ENCODE results near the gene ADAMTS19.

DNA sequence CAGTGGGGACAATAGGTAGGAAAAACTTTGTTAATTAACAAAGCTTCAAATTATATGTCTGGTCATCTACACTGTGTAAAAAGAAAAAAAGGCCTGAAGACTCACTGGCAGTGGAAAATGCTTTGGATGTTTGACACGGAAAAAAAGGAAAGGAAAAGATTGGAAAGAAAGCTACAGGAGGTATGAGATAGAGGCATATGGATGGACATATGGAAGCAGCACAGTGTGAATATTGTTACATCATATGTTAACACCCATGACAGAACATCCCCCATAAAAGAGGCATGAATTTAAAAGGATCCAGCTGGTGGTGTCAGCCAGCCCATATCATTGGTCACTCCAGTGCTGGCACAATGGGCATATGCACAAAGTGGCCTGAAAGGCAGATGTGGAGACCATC is 19.0 kb upstream of the ADAMTS19 start:
- TF ChIP-seq, protein P1, sequence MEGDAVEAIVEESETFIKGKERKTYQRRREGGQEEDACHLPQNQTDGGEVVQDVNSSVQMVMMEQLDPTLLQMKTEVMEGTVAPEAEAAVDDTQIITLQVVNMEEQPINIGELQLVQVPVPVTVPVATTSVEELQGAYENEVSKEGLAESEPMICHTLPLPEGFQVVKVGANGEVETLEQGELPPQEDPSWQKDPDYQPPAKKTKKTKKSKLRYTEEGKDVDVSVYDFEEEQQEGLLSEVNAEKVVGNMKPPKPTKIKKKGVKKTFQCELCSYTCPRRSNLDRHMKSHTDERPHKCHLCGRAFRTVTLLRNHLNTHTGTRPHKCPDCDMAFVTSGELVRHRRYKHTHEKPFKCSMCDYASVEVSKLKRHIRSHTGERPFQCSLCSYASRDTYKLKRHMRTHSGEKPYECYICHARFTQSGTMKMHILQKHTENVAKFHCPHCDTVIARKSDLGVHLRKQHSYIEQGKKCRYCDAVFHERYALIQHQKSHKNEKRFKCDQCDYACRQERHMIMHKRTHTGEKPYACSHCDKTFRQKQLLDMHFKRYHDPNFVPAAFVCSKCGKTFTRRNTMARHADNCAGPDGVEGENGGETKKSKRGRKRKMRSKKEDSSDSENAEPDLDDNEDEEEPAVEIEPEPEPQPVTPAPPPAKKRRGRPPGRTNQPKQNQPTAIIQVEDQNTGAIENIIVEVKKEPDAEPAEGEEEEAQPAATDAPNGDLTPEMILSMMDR (IDR thresholded peaks at IDR 0.05): no peak
- no peak for TF ChIP-seq POLR2A (IDR thresholded peaks at IDR 0.05)

All from ovary (tissue), 3 donors.